ENCODE data around the gene P2RX6. TPM values are rescaled to one million over a fixed set of nuclear protein-coding genes. Genes with fewer than 3 reads are reported as not detected.
A peak's percentile ranks its signal among the peaks of the same experiment; 100 is the strongest.

The P2RX6 gene
- total RNA-seq, 1 experiment from 2014 or later: 0.46 TPM

DNA sequence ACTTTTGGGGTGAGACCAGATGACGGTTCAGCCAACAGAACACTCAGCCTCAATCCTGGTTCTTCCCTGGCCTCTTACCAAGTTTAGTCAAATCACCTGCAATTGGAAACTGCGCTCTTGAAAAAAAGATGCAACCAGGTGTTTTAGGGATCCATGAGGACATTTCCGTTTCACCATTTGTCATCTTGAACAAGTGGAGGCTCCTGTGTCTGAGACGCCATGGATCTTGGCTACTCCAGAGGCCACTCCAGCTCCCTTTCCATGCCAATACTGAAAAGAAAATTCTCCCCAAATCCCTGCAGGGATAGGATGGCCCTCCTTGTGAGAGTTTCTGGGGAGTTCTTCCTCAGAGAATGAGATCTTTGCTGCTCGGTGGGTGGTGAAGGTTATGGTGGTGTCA, 58.5 kb downstream of the P2RX6 start:
- H3K27me3 ChIP-seq (ENCODE audit: control insufficient read depth, insufficient read depth, low read length): no peaks in the 10 kb centered on the region
- BruUV-seq (replicated peaks): no TSS peak
- H3K36me3 ChIP-seq (ENCODE audit: control insufficient read depth, insufficient read depth, low read length): no peaks in the 10 kb centered on the region
- no peaks in the 10 kb centered on the region for H3K9me3 ChIP-seq (ENCODE audit: control insufficient read depth, insufficient read depth, low read depth, low read length)
- H3K27ac ChIP-seq (ENCODE audit: low read length): no peak overlapping the region
- H3K4me1 ChIP-seq (ENCODE audit: control insufficient read depth, insufficient read depth, low read length): no peaks in the 10 kb centered on the region
- no peak for DNase-seq (ENCODE audit: low read depth, low spot score)
- TF ChIP-seq TCF7L2 (IDR thresholded peaks at IDR 0.05; ENCODE audit: low read depth, low read length) (no peak), SIN3A (IDR thresholded peaks at IDR 0.05; ENCODE audit: borderline replicate concordance, insufficient read depth, low read depth, low read length) (no peak), POLR2AphosphoS5 (IDR thresholded peaks at IDR 0.05; ENCODE audit: low read depth, low read length) (no peak), CTCF (IDR thresholded peaks at IDR 0.05) (no peak)
- TF ChIP-seq, protein P1, sequence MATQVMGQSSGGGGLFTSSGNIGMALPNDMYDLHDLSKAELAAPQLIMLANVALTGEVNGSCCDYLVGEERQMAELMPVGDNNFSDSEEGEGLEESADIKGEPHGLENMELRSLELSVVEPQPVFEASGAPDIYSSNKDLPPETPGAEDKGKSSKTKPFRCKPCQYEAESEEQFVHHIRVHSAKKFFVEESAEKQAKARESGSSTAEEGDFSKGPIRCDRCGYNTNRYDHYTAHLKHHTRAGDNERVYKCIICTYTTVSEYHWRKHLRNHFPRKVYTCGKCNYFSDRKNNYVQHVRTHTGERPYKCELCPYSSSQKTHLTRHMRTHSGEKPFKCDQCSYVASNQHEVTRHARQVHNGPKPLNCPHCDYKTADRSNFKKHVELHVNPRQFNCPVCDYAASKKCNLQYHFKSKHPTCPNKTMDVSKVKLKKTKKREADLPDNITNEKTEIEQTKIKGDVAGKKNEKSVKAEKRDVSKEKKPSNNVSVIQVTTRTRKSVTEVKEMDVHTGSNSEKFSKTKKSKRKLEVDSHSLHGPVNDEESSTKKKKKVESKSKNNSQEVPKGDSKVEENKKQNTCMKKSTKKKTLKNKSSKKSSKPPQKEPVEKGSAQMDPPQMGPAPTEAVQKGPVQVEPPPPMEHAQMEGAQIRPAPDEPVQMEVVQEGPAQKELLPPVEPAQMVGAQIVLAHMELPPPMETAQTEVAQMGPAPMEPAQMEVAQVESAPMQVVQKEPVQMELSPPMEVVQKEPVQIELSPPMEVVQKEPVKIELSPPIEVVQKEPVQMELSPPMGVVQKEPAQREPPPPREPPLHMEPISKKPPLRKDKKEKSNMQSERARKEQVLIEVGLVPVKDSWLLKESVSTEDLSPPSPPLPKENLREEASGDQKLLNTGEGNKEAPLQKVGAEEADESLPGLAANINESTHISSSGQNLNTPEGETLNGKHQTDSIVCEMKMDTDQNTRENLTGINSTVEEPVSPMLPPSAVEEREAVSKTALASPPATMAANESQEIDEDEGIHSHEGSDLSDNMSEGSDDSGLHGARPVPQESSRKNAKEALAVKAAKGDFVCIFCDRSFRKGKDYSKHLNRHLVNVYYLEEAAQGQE (IDR thresholded peaks at IDR 0.05; ENCODE audit: insufficient read depth in 1 of 2, low read depth in 2 of 2, low read length in 1 of 2): no peak
- no peak for ATAC-seq
- H3K4me3 ChIP-seq (ENCODE audit: low read depth in 2 of 2, low read length in 2 of 2): no peak overlapping the region
- in situ Hi-C loops (cut with HindIII; ENCODE audit: low pct_unique_long_range_greater_than_20kb, low sequenced_read_pairs) (no loop called here), intact Hi-C loops (cut with micrococcal nuclease; ENCODE audit: unreplicated experiment) (no loop called here)
- POLR2A ChIA-PET: no interaction called here
- CTCF ChIA-PET: no interaction called here

DNA sequence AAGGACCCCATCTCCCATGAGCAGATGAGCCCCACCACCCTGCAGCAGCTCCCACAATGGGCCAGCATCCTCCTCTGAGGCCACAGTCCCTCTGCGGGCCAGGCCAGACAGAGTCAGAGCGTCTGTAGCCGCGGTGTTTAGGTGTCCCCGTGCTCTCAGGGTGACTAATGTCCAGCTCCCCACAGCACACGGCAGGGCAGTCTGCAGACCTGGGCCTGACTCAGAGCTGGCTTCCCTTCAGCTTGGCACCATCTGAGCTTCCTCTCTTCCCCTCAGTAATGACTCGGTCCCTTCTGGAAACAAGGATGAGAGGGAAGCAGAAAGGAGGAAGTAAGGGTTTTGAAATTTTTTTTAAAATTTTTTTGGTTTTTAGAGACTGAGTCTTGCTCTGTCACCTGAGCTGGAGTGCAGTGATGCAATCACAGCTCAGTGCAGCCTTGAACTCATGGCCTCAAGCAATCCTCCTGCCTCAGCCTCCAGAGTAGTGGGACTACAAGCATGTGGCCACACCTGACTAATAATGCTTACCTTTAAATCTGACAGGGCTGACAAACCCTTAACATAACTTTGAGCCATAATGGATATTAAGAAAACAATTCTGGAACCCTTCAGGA, 59.2 kb downstream of the P2RX6 start:
- Histone ChIP-seq H3K9me3 (ENCODE audit: control insufficient read depth, insufficient read depth, low read depth, low read length) (no peaks in the 10 kb centered on the region), H3K4me1 (ENCODE audit: control insufficient read depth, insufficient read depth, low read length) (no peaks in the 10 kb centered on the region), H3K27ac (ENCODE audit: low read length) (no peak overlapping the region), H3K36me3 (ENCODE audit: control insufficient read depth, insufficient read depth, low read length) (no peaks in the 10 kb centered on the region), H3K4me3 (ENCODE audit: low read depth in 2 of 2, low read length in 2 of 2) (no peak overlapping the region), H3K27me3 (ENCODE audit: control insufficient read depth, insufficient read depth, low read length) (no peaks in the 10 kb centered on the region)
- TF ChIP-seq TCF7L2 (IDR thresholded peaks at IDR 0.05; ENCODE audit: low read depth, low read length) (no peak), POLR2AphosphoS5 (IDR thresholded peaks at IDR 0.05; ENCODE audit: low read depth, low read length) (no peak), CTCF (IDR thresholded peaks at IDR 0.05) (no peak), SIN3A (IDR thresholded peaks at IDR 0.05; ENCODE audit: borderline replicate concordance, insufficient read depth, low read depth, low read length) (no peak)
- TF ChIP-seq, protein P1 (IDR thresholded peaks at IDR 0.05; ENCODE audit: insufficient read depth in 1 of 2, low read depth in 2 of 2, low read length in 1 of 2): no peak
- ChIA-PET CTCF (no interaction called here), POLR2A (no interaction called here)
- DNase-seq (ENCODE audit: low read depth, low spot score) (peak; percentile 32), ATAC-seq (peak; percentile 87)
- intact Hi-C loops (cut with micrococcal nuclease; ENCODE audit: unreplicated experiment) (no loop called here), in situ Hi-C loops (cut with HindIII; ENCODE audit: low pct_unique_long_range_greater_than_20kb, low sequenced_read_pairs) (no loop called here)
- no TSS peak for BruUV-seq (replicated peaks)

All from Panc1 (cell line).